AG10803 (cell line): ENCODE results near the gene ARHGEF40.

ENCODE experiments used
- DNase-seq: peaks from one replicate; pipeline ENCODE4 v3.0.0; 2010; ENCODE audit warnings: low read depth
- H3K4me3 ChIP-seq: 2 replicates; pipeline ENCODE4 v1.5.1; 2011; ENCODE audit warnings: mild to moderate bottlenecking, low read length, control low read depth
- CTCF ChIP-seq: conservative IDR thresholded peaks from 2 replicates; pipeline ENCODE4 v1.5.1; 2011; ENCODE audit warnings: mild to moderate bottlenecking, low read length, control low read depth, inconsistent platforms

ARHGEF40 gene

GRCh38 chr14:21055432-21056117, 14.5 kb upstream of the ARHGEF40 start:
- TF ChIP-seq CTCF, result no peak
- no peak overlapping the region for H3K4me3 ChIP-seq
- no peak for DNase-seq

DNA sequence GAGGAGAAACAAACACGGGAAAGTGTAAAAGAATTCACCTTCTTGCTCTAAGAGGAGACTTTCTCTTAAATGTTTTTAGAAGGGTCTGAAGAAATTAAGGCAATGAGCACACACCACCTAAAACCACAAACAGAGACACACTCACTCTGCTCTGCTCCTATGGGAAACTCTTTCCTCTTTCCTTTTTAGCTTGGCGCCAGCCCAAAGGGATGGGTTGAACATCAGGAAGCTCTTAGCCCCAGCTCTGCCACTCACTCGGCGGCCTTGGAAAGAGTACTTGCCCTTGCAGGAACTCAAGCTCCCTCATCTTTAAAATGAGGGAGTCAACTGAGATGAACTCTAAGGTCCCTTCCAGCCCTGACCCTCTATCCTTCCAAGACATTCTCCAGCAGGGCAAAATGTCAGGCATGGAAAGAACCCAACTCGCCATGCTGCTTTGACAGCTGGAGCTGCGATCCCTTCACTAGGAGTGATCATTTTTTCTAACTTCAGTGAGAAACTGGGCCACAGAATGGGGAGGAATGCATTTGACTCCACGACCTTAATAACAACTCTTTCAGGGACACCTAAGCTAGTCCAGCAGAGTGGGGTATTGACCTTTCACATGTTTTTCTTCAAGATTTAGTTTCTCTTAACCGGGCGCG, 13.5 kb upstream of the ARHGEF40 start:
- H3K4me3 ChIP-seq, result no peak overlapping the region
- peak; percentile 84 for DNase-seq
- TF ChIP-seq CTCF, result no peak

GRCh38 chr14:21057803-21058675, 12.1 kb upstream of the ARHGEF40 start, which contains the start of gene RNASE8:
TSS of gene RNASE8 (plus strand) at chr14:21057822. CDS start at chr14:21057893, 71 bp downstream.
- peak; percentile 49 for DNase-seq
- peak; percentile 25 for TF ChIP-seq CTCF
- H3K4me3 ChIP-seq, result no peak within 1 kb of the TSS

GRCh38 chr14:21058903-21059302, 11.2 kb upstream of the ARHGEF40 start:
- H3K4me3 ChIP-seq, result no peak overlapping the region
- no peak for TF ChIP-seq CTCF
- no peak for DNase-seq

DNA sequence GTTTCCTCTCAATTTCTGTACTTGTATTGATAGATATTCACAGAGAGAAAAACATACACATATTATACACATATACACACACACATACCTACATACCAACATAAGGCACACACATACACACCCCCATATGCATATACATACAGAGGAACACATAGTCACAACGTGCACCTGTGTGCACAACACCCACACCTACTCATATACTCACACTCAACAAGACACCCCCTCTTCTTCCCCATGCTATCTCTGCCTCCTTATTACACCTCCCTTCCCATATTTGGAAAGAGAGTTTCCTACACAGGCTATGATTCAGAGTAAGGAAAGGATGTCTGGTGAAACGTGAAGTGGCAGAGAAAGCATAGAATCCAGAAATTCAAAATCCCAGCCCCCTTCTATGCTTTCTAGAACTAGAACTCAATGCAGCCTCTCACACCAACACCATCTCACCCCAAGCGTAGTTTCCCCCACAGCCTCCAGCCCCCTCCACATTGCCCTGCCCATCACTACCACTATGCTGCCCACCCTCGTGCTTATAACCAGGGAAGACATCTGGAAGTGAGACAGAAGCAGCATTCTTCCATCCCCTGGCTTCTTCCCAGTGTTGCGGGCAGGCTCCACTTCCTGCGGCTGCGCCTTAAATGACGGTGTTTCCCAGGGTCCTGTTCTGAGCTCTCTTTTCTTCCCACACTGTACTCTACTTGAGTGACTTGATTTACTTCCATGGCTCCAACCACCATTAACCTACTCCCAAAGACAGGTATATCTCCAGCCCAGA, 10.1 kb upstream of the ARHGEF40 start:
- TF ChIP-seq CTCF, result no peak
- no peak overlapping the region for H3K4me3 ChIP-seq
- DNase-seq, result peak; percentile 81

DNA sequence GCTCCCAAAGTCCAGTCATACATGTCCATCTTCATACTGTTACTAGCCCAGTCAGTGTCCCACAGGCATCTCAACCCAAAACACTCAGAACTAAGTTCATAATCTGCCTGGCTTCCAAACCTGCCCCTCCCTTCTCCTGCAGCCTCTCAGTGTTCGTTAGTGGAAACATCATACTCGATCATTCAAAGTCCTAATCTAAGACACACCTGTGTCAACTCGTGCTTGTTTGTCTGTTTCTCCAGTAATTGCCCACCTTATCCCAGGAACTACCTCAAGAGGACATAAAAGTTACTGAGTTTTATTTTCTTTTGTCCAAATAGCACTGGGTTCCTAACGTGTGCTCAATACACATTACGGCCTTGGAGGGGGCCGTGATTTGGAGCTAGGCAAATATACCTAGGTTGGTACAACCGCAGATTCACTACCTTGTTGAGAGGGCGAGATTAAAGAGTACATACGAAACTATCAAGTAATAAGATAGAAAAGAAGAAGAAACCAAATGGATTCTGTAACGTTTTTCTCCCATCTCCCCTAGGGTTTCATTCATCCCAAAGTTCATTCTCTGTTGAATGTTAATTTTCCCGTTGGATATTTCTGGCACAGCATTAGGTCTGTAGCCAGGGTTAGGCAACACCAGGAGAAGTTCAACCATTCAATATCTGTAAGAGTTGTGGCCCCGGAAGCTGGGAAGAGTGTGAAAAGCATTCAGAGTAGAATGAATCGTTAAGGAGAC, 9.3 kb upstream of the ARHGEF40 start:
- no peak overlapping the region for H3K4me3 ChIP-seq
- no peak for TF ChIP-seq CTCF
- no peak for DNase-seq
